ENCODE data around the gene DNAH10. TPM values are rescaled to one million over a fixed set of nuclear protein-coding genes. Genes with fewer than 3 reads are reported as not detected.

The DNAH10 gene
- total RNA-seq, 1 donor from 2014 or later, result 10.1 TPM

- DNase-seq, result no peak
- Histone ChIP-seq H3K36me3 (no peaks in the 10 kb centered on the region), H3K9me3 (no peaks in the 10 kb centered on the region), H3K27ac (no peak overlapping the region), H3K4me1 (no peaks in the 10 kb centered on the region), H3K4me3 (no peak overlapping the region), H3K27me3 (ENCODE audit: low read depth) (peaks cover 4% of the 10 kb centered on the region)
- no peak for ATAC-seq
- intact Hi-C loops (cut with DNase I), result no loop called here
- TF ChIP-seq, protein P1, sequence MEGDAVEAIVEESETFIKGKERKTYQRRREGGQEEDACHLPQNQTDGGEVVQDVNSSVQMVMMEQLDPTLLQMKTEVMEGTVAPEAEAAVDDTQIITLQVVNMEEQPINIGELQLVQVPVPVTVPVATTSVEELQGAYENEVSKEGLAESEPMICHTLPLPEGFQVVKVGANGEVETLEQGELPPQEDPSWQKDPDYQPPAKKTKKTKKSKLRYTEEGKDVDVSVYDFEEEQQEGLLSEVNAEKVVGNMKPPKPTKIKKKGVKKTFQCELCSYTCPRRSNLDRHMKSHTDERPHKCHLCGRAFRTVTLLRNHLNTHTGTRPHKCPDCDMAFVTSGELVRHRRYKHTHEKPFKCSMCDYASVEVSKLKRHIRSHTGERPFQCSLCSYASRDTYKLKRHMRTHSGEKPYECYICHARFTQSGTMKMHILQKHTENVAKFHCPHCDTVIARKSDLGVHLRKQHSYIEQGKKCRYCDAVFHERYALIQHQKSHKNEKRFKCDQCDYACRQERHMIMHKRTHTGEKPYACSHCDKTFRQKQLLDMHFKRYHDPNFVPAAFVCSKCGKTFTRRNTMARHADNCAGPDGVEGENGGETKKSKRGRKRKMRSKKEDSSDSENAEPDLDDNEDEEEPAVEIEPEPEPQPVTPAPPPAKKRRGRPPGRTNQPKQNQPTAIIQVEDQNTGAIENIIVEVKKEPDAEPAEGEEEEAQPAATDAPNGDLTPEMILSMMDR (IDR thresholded peaks at IDR 0.05), result no peak
Measured at GRCh38 chr12:123882161-123882705, 120.1 kb downstream of the DNAH10 start.

- Histone ChIP-seq H3K9me3 (no peaks in the 10 kb centered on the region), H3K36me3 (no peaks in the 10 kb centered on the region), H3K27ac (no peak overlapping the region), H3K4me1 (no peaks in the 10 kb centered on the region), H3K27me3 (ENCODE audit: low read depth) (peaks cover 4% of the 10 kb centered on the region), H3K4me3 (no peak overlapping the region)
- DNase-seq (no peak), ATAC-seq (no peak)
- TF ChIP-seq, protein P1 (IDR thresholded peaks at IDR 0.05), result no peak
- intact Hi-C loops (cut with DNase I), result no loop called here
Measured at GRCh38 chr12:123886258-123886657, 124.2 kb downstream of the DNAH10 start.

GRCh38 chr12:123886931-123887582, 125.0 kb downstream of the DNAH10 start:
- no peak overlapping the region for H3K27ac ChIP-seq
- H3K27me3 ChIP-seq (ENCODE audit: low read depth), result peaks cover 11% of the 10 kb centered on the region
- ATAC-seq (no peak), DNase-seq (no peak)
- H3K36me3 ChIP-seq, result no peaks in the 10 kb centered on the region
- TF ChIP-seq, protein P1 (IDR thresholded peaks at IDR 0.05), result no peak
- no peaks in the 10 kb centered on the region for H3K9me3 ChIP-seq
- no peaks in the 10 kb centered on the region for H3K4me1 ChIP-seq
- intact Hi-C loops (cut with DNase I), result no loop called here
- no peak overlapping the region for H3K4me3 ChIP-seq

- no peak for DNase-seq
- Histone ChIP-seq H3K9me3 (no peaks in the 10 kb centered on the region), H3K36me3 (no peaks in the 10 kb centered on the region), H3K27ac (no peak overlapping the region), H3K4me1 (no peaks in the 10 kb centered on the region), H3K27me3 (ENCODE audit: low read depth) (peaks cover 12% of the 10 kb centered on the region), H3K4me3 (no peak overlapping the region)
- TF ChIP-seq, protein P1 (IDR thresholded peaks at IDR 0.05), result no peak
- intact Hi-C loops (cut with DNase I), result no loop called here
- ATAC-seq, result no peak
Measured at GRCh38 chr12:123888989-123889388, 126.9 kb downstream of the DNAH10 start.

GRCh38 chr12:123889848-123890535, 127.9 kb downstream of the DNAH10 start:
- TF ChIP-seq, protein P1 (IDR thresholded peaks at IDR 0.05), result no peak
- ATAC-seq (no peak), DNase-seq (no peak)
- H3K27ac ChIP-seq, result no peak overlapping the region
- no peaks in the 10 kb centered on the region for H3K4me1 ChIP-seq
- intact Hi-C loops (cut with DNase I), result no loop called here
- H3K36me3 ChIP-seq, result no peaks in the 10 kb centered on the region
- peaks cover 8% of the 10 kb centered on the region for H3K27me3 ChIP-seq (ENCODE audit: low read depth)
- H3K9me3 ChIP-seq, result no peaks in the 10 kb centered on the region
- H3K4me3 ChIP-seq, result no peak overlapping the region
